PFSK-1 (cell line): ENCODE measurements around the gene TPCN1.
A peak's percentile ranks its signal among the peaks of the same experiment; 100 is the strongest.

Source experiments
- FOXP2 ChIP-seq: optimal IDR thresholded peaks from 2 replicates; pipeline ENCODE3; 2011; ENCODE audit warnings: borderline replicate concordance, control low read depth, inconsistent platforms; ENCODE audit not compliant: insufficient read depth; ENCODE audit errors: extremely low read length, extremely low read depth
- POLR2AphosphoS5 ChIP-seq: IDR thresholded peaks from 2 replicates; pipeline ENCODE4 v1.6.1; 2012; ENCODE audit warnings: low read depth, mild to moderate bottlenecking, control low read depth, low read length, moderate library complexity
- SIN3A ChIP-seq: IDR thresholded peaks from 2 replicates; pipeline ENCODE4 v1.6.1; 2012; ENCODE audit warnings: mild to moderate bottlenecking, low read length, moderate library complexity, borderline replicate concordance; ENCODE audit not compliant: insufficient read depth
- TAF1 ChIP-seq: IDR thresholded peaks from 2 replicates; pipeline ENCODE4 v1.6.1; 2012; ENCODE audit warnings: low read length, control low read depth, borderline replicate concordance; ENCODE audit not compliant: insufficient read depth
- TF ChIP-seq, protein P1 (sequence below), 2 experiments: IDR thresholded peaks; 2 replicates each; pipeline versions ENCODE4 v1.6.1 to v1.8.0; 2011 to 2012; ENCODE audit warnings: low read depth in 2 of 2, low read length in 2 of 2, control low read depth in 1 of 2, inconsistent platforms in 1 of 2, mild to moderate bottlenecking in 1 of 2, moderate library complexity in 1 of 2; ENCODE audit not compliant: insufficient read depth in 1 of 2

TPCN1 gene

DNA sequence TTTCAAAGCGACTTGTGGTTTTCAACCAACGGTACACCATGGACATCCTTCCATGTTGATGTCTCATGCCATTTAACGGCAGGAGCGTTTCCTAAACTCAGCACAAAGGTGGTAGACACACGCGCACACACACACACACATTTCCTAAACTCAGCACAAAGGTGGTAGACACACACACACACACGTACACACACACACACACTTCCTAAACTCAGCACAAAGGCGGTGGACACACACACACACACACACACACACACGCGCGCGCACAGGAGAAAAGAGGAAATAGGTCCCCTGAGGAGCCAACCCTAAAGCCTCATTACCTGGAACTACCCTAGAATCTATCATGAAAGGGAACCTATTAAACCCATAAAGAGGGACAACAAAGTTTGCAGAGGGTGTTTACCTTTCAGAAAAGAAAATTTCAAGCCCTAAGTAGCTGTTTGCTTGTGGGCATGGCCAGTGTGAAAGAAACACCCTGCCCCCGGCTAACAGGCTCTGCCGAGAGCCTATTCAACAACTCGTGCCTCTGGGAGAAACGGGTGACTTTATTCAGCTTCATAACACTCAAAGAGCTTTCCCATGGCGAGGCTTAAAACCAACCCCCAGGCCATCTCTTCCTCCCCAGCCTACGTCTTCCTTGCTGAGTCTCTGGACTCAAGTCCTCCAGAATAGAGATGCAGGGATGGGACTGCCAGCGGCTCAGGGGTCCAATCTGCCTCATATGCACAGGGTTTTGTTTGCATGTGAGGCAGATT, 81.8 kb downstream of the TPCN1 start:
- TF ChIP-seq POLR2AphosphoS5 (no peak), FOXP2 (no peak), SIN3A (no peak), TAF1 (no peak)
- TF ChIP-seq, protein P1, sequence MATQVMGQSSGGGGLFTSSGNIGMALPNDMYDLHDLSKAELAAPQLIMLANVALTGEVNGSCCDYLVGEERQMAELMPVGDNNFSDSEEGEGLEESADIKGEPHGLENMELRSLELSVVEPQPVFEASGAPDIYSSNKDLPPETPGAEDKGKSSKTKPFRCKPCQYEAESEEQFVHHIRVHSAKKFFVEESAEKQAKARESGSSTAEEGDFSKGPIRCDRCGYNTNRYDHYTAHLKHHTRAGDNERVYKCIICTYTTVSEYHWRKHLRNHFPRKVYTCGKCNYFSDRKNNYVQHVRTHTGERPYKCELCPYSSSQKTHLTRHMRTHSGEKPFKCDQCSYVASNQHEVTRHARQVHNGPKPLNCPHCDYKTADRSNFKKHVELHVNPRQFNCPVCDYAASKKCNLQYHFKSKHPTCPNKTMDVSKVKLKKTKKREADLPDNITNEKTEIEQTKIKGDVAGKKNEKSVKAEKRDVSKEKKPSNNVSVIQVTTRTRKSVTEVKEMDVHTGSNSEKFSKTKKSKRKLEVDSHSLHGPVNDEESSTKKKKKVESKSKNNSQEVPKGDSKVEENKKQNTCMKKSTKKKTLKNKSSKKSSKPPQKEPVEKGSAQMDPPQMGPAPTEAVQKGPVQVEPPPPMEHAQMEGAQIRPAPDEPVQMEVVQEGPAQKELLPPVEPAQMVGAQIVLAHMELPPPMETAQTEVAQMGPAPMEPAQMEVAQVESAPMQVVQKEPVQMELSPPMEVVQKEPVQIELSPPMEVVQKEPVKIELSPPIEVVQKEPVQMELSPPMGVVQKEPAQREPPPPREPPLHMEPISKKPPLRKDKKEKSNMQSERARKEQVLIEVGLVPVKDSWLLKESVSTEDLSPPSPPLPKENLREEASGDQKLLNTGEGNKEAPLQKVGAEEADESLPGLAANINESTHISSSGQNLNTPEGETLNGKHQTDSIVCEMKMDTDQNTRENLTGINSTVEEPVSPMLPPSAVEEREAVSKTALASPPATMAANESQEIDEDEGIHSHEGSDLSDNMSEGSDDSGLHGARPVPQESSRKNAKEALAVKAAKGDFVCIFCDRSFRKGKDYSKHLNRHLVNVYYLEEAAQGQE (IDR thresholded peaks at IDR 0.05; ENCODE audit: insufficient read depth in 1 of 2, low read depth in 2 of 2, low read length in 2 of 2): no peak

DNA sequence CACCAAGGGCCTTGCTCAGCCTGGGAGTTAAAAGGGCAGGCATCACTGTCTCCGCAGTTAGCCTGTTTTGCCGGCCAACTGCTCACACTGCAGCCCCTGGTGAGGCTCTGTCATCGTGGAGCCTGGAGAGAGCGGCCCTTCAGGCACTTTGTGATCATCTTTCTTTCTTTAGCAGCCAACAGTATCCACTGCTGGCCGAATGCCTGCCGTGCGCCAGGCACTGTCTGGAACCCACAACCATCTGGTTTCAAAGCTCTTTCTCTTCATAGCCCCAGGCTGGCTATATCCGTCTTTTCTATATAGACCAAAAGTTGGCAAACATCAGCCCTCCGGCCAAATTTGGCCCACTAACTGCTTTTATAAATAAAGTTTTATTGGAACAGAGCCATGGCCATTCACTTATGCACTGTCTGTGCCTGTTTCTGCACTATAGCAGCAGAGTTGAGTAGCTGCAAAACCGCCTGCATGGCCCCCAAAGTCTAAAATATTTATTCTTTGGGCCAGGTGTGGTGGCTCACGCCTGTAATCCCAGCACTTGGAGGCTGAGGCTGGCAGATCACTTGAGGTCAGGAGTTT, 84.1 kb downstream of the TPCN1 start:
- TF ChIP-seq POLR2AphosphoS5: no peak

DNA sequence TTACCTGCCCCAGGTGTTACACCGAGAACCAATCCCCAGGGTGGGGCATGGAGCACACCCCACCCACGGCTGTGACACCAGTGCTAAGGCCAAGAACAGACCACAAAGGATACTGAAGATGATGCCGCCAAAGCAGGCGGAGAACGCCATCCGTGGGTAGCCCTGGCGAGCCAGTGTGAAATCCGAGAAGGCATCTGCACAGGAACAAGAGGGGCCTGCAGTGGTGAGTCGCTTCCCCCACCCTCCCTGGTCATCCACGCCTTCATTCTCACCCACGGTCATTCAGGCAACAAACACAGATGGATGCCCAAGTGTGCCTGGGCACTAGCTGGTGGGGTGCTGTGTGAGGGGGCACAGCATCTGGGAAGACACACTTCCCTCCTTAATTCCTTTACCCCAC, 85.1 kb downstream of the TPCN1 start:
- no peak for TF ChIP-seq SIN3A
- no peak for TF ChIP-seq POLR2AphosphoS5
- no peak for TF ChIP-seq TAF1
- TF ChIP-seq, protein P1 (IDR thresholded peaks at IDR 0.05; ENCODE audit: insufficient read depth in 1 of 2, low read depth in 2 of 2, low read length in 2 of 2): no peak
- TF ChIP-seq FOXP2: no peak

DNA sequence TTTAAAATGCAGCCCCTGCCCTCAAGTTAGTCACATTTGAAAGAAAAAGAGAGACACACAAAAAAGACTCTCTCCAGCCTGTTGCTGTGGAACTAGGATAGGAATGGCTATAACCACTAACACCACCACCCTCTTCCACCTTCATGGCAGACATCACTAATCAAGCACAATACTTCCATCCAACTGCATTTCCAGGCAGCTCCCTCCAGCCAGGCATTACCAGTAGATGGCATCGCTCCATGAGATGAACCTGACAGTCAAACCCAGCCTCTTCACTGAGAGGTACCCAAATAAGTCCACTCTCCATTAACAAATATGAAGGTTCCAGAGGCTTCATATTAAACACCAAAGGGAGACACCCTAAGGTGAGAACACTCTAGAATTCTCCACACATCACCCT, 89.2 kb downstream of the TPCN1 start:
- TF ChIP-seq TAF1: no peak
- TF ChIP-seq POLR2AphosphoS5: no peak
- TF ChIP-seq SIN3A: no peak
- TF ChIP-seq, protein P1 (IDR thresholded peaks at IDR 0.05; ENCODE audit: insufficient read depth in 1 of 2, low read depth in 2 of 2, low read length in 2 of 2): no peak
- TF ChIP-seq FOXP2: no peak

GRCh38 chr12:113314121-113314529, 92.9 kb downstream of the TPCN1 start:
- TF ChIP-seq TAF1 (no peak), SIN3A (no peak), POLR2AphosphoS5 (no peak), FOXP2 (peak; percentile 43)

DNA sequence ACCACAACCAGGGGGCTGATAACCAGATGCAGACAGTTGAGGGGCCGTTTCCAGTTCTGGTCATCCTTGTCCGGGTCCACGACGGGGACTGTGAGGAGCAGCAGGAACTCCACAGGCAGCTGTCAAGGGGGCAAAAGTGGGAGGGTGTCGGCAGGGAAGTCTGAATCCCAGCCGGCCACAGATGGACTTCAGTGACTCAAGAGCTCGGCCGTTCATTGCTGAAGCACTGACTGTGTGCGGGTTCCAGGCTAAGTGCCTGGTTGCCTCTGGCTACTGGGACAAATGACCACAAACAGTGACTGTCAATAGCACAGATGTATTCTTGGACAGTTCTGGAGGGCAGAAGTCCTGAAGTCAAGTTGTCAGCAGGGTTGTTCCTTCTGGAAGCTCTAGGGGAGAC, 94.1 kb downstream of the TPCN1 start:
- TF ChIP-seq SIN3A (no peak), TAF1 (no peak), FOXP2 (no peak), POLR2AphosphoS5 (no peak)
- TF ChIP-seq, protein P1 (IDR thresholded peaks at IDR 0.05; ENCODE audit: insufficient read depth in 1 of 2, low read depth in 2 of 2, low read length in 2 of 2): no peak
